ENCODE measurements around the gene FLNB. TPM values are rescaled to one million over a fixed set of nuclear protein-coding genes. Genes with fewer than 3 reads are reported as not detected.

FLNB gene
- total and polyA plus RNA-seq, 9 of the 15 experiments (the other 6 are each of a cell fraction or from before 2014, with no cell fraction given), result 9.4 to 48.1 (median 25.6) TPM

- POLR2A ChIA-PET, result interaction anchor here (0.7 to 0.8 kb wide), 2 partner anchors 69 to 417 kb away, joined by 3 to 4 read pairs; partner anchors contain the start of gene DENND6A
- FAIRE-seq (no peak), DNase-seq (ENCODE audit: extremely low read depth in 1 of 4, low spot score in 3 of 4) (no peak), ATAC-seq (no peak)
- H2AFZ ChIP-seq (ENCODE audit: low read depth, low read length), result no peak overlapping the region
- H4K20me1 ChIP-seq (replicated peaks; ENCODE audit: control insufficient read depth, insufficient read depth, low read length), result no peaks in the 10 kb centered on the region
- no TSS peak for BruUV-seq (replicated peaks)
- no peaks in the 10 kb centered on the region for H3K79me2 ChIP-seq (ENCODE audit: control insufficient read depth, insufficient read depth, low read length)
- H3K27me3 ChIP-seq (ENCODE audit: control insufficient read depth in 2 of 2, insufficient read depth in 2 of 2, low read length in 2 of 2), result no peaks in the 10 kb centered on the region
- no peak overlapping the region for H3K4me2 ChIP-seq (ENCODE audit: insufficient read depth, low read length)
- H3K9me1 ChIP-seq (ENCODE audit: control insufficient read depth, insufficient read depth, low read length), result no peaks in the 10 kb centered on the region
- intact Hi-C loops (cut with micrococcal nuclease), result no loop called here
- no peak overlapping the region for H3K27ac ChIP-seq (ENCODE audit: extremely low read depth, low read depth, low read length)
- CTCF ChIA-PET (ENCODE audit: low intra/inter-chr PET ratio), result no interaction called here
- H3K9ac ChIP-seq (ENCODE audit: insufficient read depth in 1 of 2, low read depth in 2 of 2, low read length in 2 of 2), result no peak overlapping the region
- no peak overlapping the region for H3K4me3 ChIP-seq
- H3K36me3 ChIP-seq (ENCODE audit: control insufficient read depth, insufficient read depth, low read length), result peaks cover 59% of the 10 kb centered on the region; the same call in 2 of the 3 replicates
- in situ Hi-C loops (cut with MboI), result no loop called here
- 87% methylated on average over 3 of the region's 5 CpGs for WGBS (ENCODE audit: insufficient coverage, low coverage, missing lambda C conversion rate)
- no peaks in the 10 kb centered on the region for H3K9me3 ChIP-seq (replicated peaks; ENCODE audit: control insufficient read depth, insufficient read depth, low read depth, low read length)
- peaks cover 0 to 4% of the 10 kb centered on the region in 2 experiments; a peak in 3 of 5 replicates for H3K4me1 ChIP-seq (replicated peaks in 1 of 2; ENCODE audit: control insufficient read depth in 2 of 2, insufficient read depth in 2 of 2, low read length in 2 of 2)
- TF ChIP-seq MYNN (IDR thresholded peaks at IDR 0.05) (no peak), MYNN (CRISPR knock-in tag; IDR thresholded peaks at IDR 0.05) (no peak), ZNF592 (IDR thresholded peaks at IDR 0.05) (no peak), IRF9 (tag; IDR thresholded peaks at IDR 0.05) (no peak), NCOA2 (IDR thresholded peaks at IDR 0.05; ENCODE audit: partially characterized antibody in 2 of 2) (no peak), PURB (CRISPR knock-in tag; IDR thresholded peaks at IDR 0.05; ENCODE audit: low read depth) (no peak), TARDBP (IDR thresholded peaks at IDR 0.05) (no peak)
These were observed 101.5 kb downstream of the FLNB start for GRCh38 chr3:58109752-58110151.

Measured in K562 (cell line).